Measurements from ENCODE around the gene ZBTB20.

Gene ZBTB20

GRCh38 chr3:115082260-115082659, 64.8 kb downstream of the ZBTB20 start:
- Mint-ChIP-seq H3K27me3 (no peaks in the 10 kb centered on the region), H3K27ac (no peak overlapping the region), H3K4me3 (no peak overlapping the region), H3K9me3 (no peaks in the 10 kb centered on the region), H3K36me3 (peaks cover under 1% of the 10 kb centered on the region), H3K4me1 (peaks cover 33% of the 10 kb centered on the region)
- ATAC-seq: no peak

GRCh38 chr3:115081444-115081843, 65.6 kb downstream of the ZBTB20 start:
- Mint-ChIP-seq H3K4me3 (no peak overlapping the region), H3K9me3 (no peaks in the 10 kb centered on the region), H3K36me3 (peaks cover 9% of the 10 kb centered on the region), H3K27me3 (no peaks in the 10 kb centered on the region), H3K27ac (no peak overlapping the region), H3K4me1 (peaks cover 33% of the 10 kb centered on the region)
- no peak for ATAC-seq

GRCh38 chr3:115077501-115078250, 69.4 kb downstream of the ZBTB20 start:
- Mint-ChIP-seq H3K4me3 (no peak overlapping the region), H3K27ac (no peak overlapping the region), H3K4me1 (peaks cover 34% of the 10 kb centered on the region), H3K9me3 (no peaks in the 10 kb centered on the region), H3K27me3 (no peaks in the 10 kb centered on the region), H3K36me3 (peaks cover 22% of the 10 kb centered on the region)
- ATAC-seq: no peak

GRCh38 chr3:115074502-115074901, 72.6 kb downstream of the ZBTB20 start:
- Mint-ChIP-seq H3K27ac (no peak overlapping the region), H3K9me3 (no peaks in the 10 kb centered on the region), H3K27me3 (no peaks in the 10 kb centered on the region), H3K4me3 (no peak overlapping the region), H3K36me3 (peaks cover 29% of the 10 kb centered on the region), H3K4me1 (peaks cover 16% of the 10 kb centered on the region)
- ATAC-seq: no peak

DNA sequence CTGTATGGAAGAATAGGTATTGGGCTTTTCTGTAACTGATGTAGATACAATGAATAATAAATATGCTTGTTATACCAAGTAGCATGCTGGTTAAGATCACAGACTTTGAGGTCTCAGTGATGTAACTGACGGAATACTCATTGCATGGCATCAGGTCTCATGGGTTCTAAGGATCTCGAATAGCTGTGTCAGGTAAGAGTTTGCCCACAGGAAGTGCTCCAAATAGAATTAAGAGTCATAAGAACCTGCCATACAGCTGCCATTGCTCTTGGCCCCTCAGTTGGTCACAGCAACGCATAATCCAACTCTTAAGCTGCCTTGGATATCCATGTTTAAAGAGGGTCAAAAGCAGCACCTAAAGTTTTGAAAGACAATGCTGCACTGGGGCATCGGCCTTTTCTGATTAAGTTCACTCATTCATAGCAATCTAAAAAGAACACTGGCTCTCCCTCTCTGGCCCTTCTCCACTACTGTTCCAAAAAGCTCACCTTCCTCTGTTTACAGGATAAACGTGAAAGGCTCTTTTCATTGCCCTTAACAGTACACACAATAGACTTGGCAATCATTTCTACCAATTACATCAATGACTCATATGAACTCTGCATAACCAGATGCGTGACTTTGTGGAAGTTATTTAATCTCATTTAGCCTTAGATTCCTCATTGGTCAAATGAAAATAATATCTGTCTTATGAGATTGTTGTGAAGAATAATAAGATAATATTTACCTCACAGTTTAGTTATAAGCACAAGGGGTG, 74.6 kb downstream of the ZBTB20 start:
- ATAC-seq: no peak
- Mint-ChIP-seq H3K9me3 (no peaks in the 10 kb centered on the region), H3K36me3 (peaks cover 35% of the 10 kb centered on the region), H3K27ac (no peak overlapping the region), H3K4me1 (peaks cover 22% of the 10 kb centered on the region), H3K4me3 (no peak overlapping the region), H3K27me3 (no peaks in the 10 kb centered on the region)

GRCh38 chr3:115071601-115072000, 75.5 kb downstream of the ZBTB20 start:
- peaks cover 23% of the 10 kb centered on the region for H3K4me1 Mint-ChIP-seq
- peaks cover 29% of the 10 kb centered on the region for H3K36me3 Mint-ChIP-seq
- H3K27me3 Mint-ChIP-seq: no peaks in the 10 kb centered on the region
- H3K27ac Mint-ChIP-seq: no peak overlapping the region
- no peak for ATAC-seq
- no peak overlapping the region for H3K4me3 Mint-ChIP-seq
- H3K9me3 Mint-ChIP-seq: no peaks in the 10 kb centered on the region

- Mint-ChIP-seq H3K27ac (no peak overlapping the region), H3K36me3 (peaks cover 29% of the 10 kb centered on the region), H3K9me3 (no peaks in the 10 kb centered on the region), H3K4me1 (peaks cover 27% of the 10 kb centered on the region), H3K27me3 (no peaks in the 10 kb centered on the region), H3K4me3 (no peak overlapping the region)
- no peak for ATAC-seq
Observed at GRCh38 chr3:115071166-115071565, 75.9 kb downstream of the ZBTB20 start.

GRCh38 chr3:115068799-115069198, 78.3 kb downstream of the ZBTB20 start:
- Mint-ChIP-seq H3K27me3 (no peaks in the 10 kb centered on the region), H3K9me3 (peaks cover 3% of the 10 kb centered on the region), H3K4me3 (no peak overlapping the region), H3K36me3 (peaks cover 35% of the 10 kb centered on the region), H3K4me1 (peaks cover 15% of the 10 kb centered on the region), H3K27ac (no peak overlapping the region)
- ATAC-seq: no peak

DNA sequence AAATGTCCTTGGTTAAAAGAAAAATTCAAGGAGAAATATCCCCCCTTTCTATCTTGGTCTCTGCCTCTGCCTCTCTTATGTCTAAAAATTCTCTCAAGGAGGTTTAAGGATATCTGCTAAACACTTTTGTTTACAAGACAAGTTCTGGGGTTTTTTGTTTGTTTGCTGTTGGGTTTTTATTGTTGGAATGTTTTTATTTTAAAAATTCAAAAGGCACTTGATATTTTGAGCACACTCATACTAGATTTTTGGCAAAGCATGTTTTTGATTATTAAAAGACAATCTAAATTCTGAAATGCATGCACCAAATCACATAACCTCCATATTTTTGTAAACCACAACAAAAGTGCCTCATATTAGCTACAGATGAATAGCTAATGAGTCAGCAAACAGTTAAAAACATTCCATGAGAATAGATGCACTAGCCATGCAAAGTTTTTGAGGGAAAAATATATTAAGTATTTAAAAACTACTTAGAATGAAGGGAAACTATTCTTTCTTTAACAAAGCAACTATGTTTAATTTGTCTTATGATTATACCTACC, 84.6 kb downstream of the ZBTB20 start:
- no peak for ATAC-seq
- H3K4me1 Mint-ChIP-seq: peaks cover 7% of the 10 kb centered on the region
- no peaks in the 10 kb centered on the region for H3K27me3 Mint-ChIP-seq
- peaks cover 5% of the 10 kb centered on the region for H3K9me3 Mint-ChIP-seq
- H3K4me3 Mint-ChIP-seq: no peak overlapping the region
- no peak overlapping the region for H3K27ac Mint-ChIP-seq
- H3K36me3 Mint-ChIP-seq: peaks cover 55% of the 10 kb centered on the region

GRCh38 chr3:115062009-115062408, 85.1 kb downstream of the ZBTB20 start:
- H3K27ac Mint-ChIP-seq: no peak overlapping the region
- no peak overlapping the region for H3K4me3 Mint-ChIP-seq
- ATAC-seq: no peak
- peaks cover 55% of the 10 kb centered on the region for H3K36me3 Mint-ChIP-seq
- H3K27me3 Mint-ChIP-seq: no peaks in the 10 kb centered on the region
- peaks cover 7% of the 10 kb centered on the region for H3K4me1 Mint-ChIP-seq
- H3K9me3 Mint-ChIP-seq: peaks cover 5% of the 10 kb centered on the region

DNA sequence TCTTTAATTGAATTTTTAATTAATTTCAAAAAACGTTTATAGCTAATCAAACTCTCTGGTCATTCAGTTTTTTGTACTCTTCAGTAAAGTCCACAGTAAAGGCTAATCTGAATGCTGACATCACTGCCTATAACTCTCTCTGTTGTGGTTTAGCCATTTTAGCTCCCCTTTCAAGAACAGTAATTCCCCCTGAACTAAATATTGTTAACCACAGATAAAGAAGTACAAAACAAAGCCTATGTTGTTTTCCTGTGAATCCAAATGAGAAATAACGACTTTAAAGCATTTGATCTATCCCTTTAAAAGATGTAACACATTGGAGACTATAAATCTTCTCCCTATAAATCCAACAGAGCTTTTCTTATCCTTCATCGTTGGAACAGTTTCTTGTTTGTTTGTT, 94.2 kb downstream of the ZBTB20 start:
- no peaks in the 10 kb centered on the region for H3K27me3 Mint-ChIP-seq
- H3K27ac Mint-ChIP-seq: no peak overlapping the region
- peaks cover 2% of the 10 kb centered on the region for H3K9me3 Mint-ChIP-seq
- H3K4me1 Mint-ChIP-seq: peaks cover 12% of the 10 kb centered on the region
- ATAC-seq: no peak
- no peak overlapping the region for H3K4me3 Mint-ChIP-seq
- peaks cover under 1% of the 10 kb centered on the region for H3K36me3 Mint-ChIP-seq

DNA sequence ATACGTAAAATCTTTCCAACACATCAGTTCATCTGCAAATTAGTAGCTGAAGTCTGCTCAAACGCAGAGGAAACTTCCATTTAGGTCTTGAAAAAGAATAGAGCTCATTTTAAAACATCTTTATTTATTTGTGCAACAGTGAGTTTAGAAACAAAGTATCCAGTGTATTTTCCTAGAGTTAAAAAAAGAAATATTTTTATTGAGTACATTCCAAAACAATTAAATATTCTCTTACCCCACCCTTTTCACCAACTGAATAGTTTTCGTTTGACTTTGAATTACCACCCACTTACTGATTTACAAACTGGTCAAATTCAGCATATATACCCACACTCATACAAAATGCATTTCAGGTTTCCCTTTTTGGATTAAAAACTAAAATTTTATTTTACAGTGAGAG, 104.7 kb downstream of the ZBTB20 start:
- Mint-ChIP-seq H3K4me3 (no peak overlapping the region), H3K36me3 (no peaks in the 10 kb centered on the region), H3K9me3 (no peaks in the 10 kb centered on the region), H3K4me1 (peaks cover 15% of the 10 kb centered on the region), H3K27me3 (no peaks in the 10 kb centered on the region), H3K27ac (no peak overlapping the region)
- no peak for ATAC-seq

DNA sequence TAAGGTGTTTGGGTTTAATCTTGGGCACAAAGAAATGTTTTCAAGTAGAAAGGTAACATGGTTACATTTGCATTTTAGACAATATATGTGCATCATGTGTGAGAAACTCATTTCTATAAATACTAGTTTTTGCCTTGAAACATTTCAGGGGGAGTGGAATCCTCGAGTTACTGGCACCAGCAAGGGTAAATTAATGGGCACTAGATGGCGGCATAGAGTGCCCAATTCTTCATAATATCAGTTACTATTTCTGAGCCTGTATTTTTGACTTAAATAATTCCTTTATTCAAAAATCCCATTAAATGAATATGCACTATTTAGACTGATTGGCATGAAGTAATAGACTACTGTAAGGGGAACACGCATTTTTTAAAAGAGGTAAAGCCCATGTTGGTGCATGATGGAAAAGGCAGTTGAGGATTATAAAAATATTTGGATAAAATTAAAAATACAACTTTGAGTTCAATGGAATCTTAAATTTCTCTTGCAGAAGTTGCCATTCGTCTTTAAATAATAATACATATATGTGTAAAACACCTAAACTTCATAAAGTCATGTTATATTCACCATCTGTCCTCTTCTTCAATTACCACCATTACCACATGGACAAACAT, 106.3 kb downstream of the ZBTB20 start:
- H3K27me3 Mint-ChIP-seq: no peaks in the 10 kb centered on the region
- H3K4me1 Mint-ChIP-seq: peaks cover 15% of the 10 kb centered on the region
- peaks cover 4% of the 10 kb centered on the region for H3K36me3 Mint-ChIP-seq
- ATAC-seq: no peak
- H3K4me3 Mint-ChIP-seq: no peak overlapping the region
- H3K9me3 Mint-ChIP-seq: no peaks in the 10 kb centered on the region
- H3K27ac Mint-ChIP-seq: no peak overlapping the region

DNA sequence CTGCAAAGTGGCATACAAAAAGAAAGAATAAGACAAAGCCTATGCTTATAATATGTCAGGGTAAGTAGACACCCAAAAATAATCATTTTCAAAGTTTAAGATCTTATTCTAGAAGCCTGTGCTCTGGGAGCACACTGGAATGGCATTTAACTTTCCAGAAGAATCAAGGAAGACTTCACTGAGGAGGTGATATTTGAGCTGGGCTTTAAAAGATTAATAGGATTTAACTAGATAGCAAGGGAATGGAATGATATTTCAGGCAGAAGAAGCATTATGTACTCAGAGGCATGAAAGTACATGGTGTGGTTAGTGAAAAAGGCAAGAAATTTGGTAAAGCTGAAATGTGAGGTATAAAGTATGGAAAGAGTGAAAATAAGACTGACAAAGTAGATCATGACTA, 106.8 kb downstream of the ZBTB20 start:
- H3K9me3 Mint-ChIP-seq: peaks cover 2% of the 10 kb centered on the region
- no peaks in the 10 kb centered on the region for H3K27me3 Mint-ChIP-seq
- no peak for ATAC-seq
- H3K27ac Mint-ChIP-seq: no peak overlapping the region
- no peak overlapping the region for H3K4me3 Mint-ChIP-seq
- H3K36me3 Mint-ChIP-seq: peaks cover 6% of the 10 kb centered on the region
- H3K4me1 Mint-ChIP-seq: peaks cover 15% of the 10 kb centered on the region

GRCh38 chr3:115038817-115039216, 108.3 kb downstream of the ZBTB20 start:
- ATAC-seq: no peak
- Mint-ChIP-seq H3K27me3 (no peaks in the 10 kb centered on the region), H3K9me3 (peaks cover 3% of the 10 kb centered on the region), H3K4me1 (peaks cover 15% of the 10 kb centered on the region), H3K36me3 (peaks cover 16% of the 10 kb centered on the region), H3K27ac (no peak overlapping the region), H3K4me3 (no peak overlapping the region)
